PC-9 (cell line): ENCODE results near the gene CTTNBP2.

ENCODE experiments used
- EZH2 ChIP-seq: fragments of 200-600 bp; sonication (generic); IDR thresholded peaks from 2 replicates; pipeline ENCODE4 v1.8.0; 2017; ENCODE audit warnings: antibody characterized with exemption, low read depth
- TF ChIP-seq, protein P1 (sequence below): fragments of 200-600 bp; sonication (generic); conservative IDR thresholded peaks from 2 replicates; pipeline ENCODE4 v1.6.1; 2017; ENCODE audit warnings: mixed run types, antibody characterized with exemption, mild to moderate bottlenecking, moderate library complexity

DNA sequence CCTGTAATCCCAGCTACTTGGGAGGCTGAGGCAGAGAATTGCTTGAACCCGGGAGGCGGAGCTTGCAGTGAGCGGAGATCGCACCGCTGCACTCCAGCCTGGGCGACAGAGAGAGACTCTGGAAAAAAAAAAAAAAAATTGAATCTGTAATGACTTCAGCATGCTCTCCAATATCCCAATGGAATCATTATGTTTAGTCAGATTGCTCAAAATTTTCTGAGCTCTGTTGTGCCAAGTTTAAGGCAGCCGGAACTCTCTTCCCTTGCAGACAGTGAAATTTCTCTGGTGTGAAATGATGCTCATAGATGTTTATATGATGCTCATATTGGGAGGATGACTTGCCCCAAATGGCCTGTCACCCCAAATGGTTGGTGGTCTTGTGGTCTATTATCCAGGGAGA lies 180.9 kb downstream of the CTTNBP2 start:
- no peak for TF ChIP-seq EZH2
- TF ChIP-seq, protein P1, sequence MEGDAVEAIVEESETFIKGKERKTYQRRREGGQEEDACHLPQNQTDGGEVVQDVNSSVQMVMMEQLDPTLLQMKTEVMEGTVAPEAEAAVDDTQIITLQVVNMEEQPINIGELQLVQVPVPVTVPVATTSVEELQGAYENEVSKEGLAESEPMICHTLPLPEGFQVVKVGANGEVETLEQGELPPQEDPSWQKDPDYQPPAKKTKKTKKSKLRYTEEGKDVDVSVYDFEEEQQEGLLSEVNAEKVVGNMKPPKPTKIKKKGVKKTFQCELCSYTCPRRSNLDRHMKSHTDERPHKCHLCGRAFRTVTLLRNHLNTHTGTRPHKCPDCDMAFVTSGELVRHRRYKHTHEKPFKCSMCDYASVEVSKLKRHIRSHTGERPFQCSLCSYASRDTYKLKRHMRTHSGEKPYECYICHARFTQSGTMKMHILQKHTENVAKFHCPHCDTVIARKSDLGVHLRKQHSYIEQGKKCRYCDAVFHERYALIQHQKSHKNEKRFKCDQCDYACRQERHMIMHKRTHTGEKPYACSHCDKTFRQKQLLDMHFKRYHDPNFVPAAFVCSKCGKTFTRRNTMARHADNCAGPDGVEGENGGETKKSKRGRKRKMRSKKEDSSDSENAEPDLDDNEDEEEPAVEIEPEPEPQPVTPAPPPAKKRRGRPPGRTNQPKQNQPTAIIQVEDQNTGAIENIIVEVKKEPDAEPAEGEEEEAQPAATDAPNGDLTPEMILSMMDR = no peak
